ENCODE measurements around the gene ESRRB.

DNA sequence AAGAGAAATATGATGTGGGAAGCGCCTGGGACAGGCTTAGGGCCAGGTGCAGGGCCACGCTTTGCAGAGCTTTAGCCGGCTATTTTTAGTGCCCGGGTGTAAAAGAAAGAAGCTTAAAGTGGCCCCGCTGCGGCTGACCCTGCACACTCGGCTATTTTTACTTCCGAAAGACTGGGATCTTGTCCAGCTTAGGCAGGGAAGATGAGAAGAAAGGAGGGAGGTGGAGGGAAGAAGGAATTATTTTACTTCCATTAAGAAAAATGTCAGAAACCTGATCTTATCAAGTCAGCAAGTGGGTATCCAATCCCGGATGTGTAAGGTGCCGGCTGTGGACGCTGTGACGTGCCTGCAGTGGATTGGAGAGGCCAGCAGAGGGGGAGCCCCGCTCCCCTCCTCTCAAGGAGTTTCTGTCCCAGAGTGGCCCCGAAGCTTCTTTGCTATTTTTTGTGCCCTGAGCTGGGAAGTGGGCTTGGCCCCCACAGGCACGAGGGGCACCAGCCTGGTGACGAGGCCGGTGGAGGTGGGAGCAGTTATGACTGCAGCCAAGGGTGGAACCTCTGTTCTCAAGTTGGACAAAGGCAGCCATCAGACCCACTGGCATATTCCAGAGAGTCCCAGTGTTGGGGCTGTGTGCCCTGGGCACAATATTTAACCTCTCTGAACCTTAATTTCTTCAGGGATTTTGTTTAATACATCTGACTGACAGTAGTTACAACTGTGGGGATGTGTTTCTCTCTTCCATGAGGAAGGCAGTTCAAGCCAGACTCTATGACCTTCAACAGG is 97.7 kb downstream of the ESRRB start:
- no peak for TF ChIP-seq EP300 (IDR thresholded peaks at IDR 0.05; ENCODE audit: borderline replicate concordance)
- TF ChIP-seq TEAD4 (IDR thresholded peaks at IDR 0.05): no peak
- TF ChIP-seq RAD21 (IDR thresholded peaks at IDR 0.05; ENCODE audit: low read depth): no peak
- no peak for TF ChIP-seq EGR1 (IDR thresholded peaks at IDR 0.05)
- TF ChIP-seq TAF1 (IDR thresholded peaks at IDR 0.05; ENCODE audit: low read depth): no peak
- TF ChIP-seq, protein P1, sequence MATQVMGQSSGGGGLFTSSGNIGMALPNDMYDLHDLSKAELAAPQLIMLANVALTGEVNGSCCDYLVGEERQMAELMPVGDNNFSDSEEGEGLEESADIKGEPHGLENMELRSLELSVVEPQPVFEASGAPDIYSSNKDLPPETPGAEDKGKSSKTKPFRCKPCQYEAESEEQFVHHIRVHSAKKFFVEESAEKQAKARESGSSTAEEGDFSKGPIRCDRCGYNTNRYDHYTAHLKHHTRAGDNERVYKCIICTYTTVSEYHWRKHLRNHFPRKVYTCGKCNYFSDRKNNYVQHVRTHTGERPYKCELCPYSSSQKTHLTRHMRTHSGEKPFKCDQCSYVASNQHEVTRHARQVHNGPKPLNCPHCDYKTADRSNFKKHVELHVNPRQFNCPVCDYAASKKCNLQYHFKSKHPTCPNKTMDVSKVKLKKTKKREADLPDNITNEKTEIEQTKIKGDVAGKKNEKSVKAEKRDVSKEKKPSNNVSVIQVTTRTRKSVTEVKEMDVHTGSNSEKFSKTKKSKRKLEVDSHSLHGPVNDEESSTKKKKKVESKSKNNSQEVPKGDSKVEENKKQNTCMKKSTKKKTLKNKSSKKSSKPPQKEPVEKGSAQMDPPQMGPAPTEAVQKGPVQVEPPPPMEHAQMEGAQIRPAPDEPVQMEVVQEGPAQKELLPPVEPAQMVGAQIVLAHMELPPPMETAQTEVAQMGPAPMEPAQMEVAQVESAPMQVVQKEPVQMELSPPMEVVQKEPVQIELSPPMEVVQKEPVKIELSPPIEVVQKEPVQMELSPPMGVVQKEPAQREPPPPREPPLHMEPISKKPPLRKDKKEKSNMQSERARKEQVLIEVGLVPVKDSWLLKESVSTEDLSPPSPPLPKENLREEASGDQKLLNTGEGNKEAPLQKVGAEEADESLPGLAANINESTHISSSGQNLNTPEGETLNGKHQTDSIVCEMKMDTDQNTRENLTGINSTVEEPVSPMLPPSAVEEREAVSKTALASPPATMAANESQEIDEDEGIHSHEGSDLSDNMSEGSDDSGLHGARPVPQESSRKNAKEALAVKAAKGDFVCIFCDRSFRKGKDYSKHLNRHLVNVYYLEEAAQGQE (IDR thresholded peaks at IDR 0.05; ENCODE audit: low read depth): no peak
- no peak for TF ChIP-seq NFIC (IDR thresholded peaks at IDR 0.05)
- TF ChIP-seq, protein P2, sequence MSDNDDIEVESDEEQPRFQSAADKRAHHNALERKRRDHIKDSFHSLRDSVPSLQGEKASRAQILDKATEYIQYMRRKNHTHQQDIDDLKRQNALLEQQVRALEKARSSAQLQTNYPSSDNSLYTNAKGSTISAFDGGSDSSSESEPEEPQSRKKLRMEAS (IDR thresholded peaks at IDR 0.05): no peak
- TF ChIP-seq CREB1 (IDR thresholded peaks at IDR 0.05; ENCODE audit: low read depth): no peak
- no peak for TF ChIP-seq YY1 (IDR thresholded peaks at IDR 0.05; ENCODE audit: low read depth)
- TF ChIP-seq CEBPB (IDR thresholded peaks at IDR 0.05): no peak
